Measurements from ENCODE around the gene WDR77. TPM values are rescaled to one million over a fixed set of nuclear protein-coding genes. Genes with fewer than 3 reads are reported as not detected.

The WDR77 gene
- total and polyA plus RNA-seq, 5 experiments from 2014 or later = 35.4 to 44.6 (median 36.9) TPM

DNA sequence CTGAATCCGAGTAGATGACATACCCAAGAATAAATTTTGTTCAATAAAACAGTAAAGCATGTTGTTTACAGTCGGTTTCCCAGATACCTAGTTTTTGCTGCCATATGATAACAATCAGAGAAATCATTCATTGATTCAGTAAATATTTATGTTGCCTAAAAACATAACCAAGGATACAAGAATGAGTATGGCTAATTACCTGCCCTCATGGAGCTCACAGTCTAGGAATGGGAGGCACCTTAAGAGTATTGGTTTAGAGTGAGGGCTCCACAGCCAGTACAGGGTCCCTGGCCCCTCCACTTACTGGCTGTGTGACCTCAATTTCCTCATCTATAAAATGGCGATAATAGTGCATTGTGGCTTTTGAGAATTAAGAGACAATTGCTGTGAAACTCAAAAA, 1.1 kb upstream of the WDR77 start:
- peaks cover 41 to 89% (median 87%) of the 10 kb centered on the region in 4 donors for H3K4me1 Mint-ChIP-seq

DNA sequence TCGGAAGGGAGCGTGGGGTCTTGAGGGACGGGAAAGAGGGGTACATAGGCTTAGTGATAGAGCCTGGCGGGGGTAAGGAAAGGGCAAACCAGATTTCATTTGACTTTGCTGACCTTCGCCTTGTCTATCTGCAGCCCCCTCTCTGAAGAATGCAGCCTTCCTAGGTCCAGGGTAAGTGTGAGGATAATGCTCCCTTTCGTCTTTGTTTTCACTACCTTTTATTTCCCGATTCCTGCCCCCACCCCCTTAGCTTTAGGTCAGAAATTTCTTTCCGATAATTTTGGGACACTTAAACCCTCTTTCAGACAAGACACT, 604 bp upstream of the WDR77 start:
- ATAC-seq (no peak), DNase-seq (no peak)
- Mint-ChIP-seq H3K36me3 (peaks cover 14 to 59% (median 21%) of the 10 kb centered on the region in 3 donors), H3K27ac (peak overlapping the region; percentile 98 to 100 (median 99)), H3K4me3 (peak overlapping the region; percentile 94 to 100 (median 100)), H3K9me3 (no peaks in the 10 kb centered on the region), H3K4me1 (peaks cover 38 to 89% (median 84%) of the 10 kb centered on the region in 4 donors), H3K27me3 (no peaks in the 10 kb centered on the region)
- POLR2A ChIA-PET = interaction anchor here (0.8 to 2.5 kb wide), 11 partner anchors 9 to 270 kb away, joined by 3 to 32 read pairs (median 5); partner anchors contain the start of gene C1orf162

More for the DNA sequence above, 1.1 kb upstream of the WDR77 start:
- H3K27ac Mint-ChIP-seq = peak overlapping the region; percentile 98 to 100 (median 99)
- H3K4me3 Mint-ChIP-seq = peak overlapping the region; percentile 94 to 100 (median 100)
- ATAC-seq (no peak), DNase-seq (no peak)
- POLR2A ChIA-PET = interaction anchor here (0.8 to 2.5 kb wide), 7 partner anchors 12 to 270 kb away, joined by 3 to 32 read pairs (median 4); no protein-coding TSS in a partner anchor
- H3K27me3 Mint-ChIP-seq = no peaks in the 10 kb centered on the region
- H3K9me3 Mint-ChIP-seq = no peaks in the 10 kb centered on the region
- peaks cover 14 to 59% (median 21%) of the 10 kb centered on the region in 3 donors for H3K36me3 Mint-ChIP-seq

DNA sequence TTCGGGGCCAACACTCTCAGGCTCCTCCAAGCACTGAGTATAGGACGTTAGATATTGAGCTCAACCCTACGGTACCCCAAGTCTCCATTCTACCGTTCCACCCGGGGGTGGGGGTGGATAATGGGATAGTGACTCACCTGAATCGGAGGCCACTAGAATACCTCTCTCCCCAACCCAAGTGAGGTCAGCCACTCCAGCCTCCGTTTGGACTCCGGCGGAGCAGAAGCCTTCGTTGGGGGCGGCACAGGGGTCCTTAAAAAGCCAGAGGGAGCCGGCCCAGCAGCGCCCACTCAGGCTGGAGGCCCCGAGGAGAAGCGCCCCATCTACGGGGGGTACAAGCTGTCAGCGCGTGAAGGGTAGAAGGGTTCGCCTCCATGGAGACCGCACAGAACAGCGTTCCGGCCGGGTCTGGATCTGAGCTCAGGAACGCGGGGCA, 556 bp downstream of the WDR77 start:
- H3K9me3 Mint-ChIP-seq = no peaks in the 10 kb centered on the region
- H3K36me3 Mint-ChIP-seq = peaks cover 14 to 59% (median 16%) of the 10 kb centered on the region in 3 donors
- peak overlapping the region; percentile 94 to 100 (median 100) for H3K4me3 Mint-ChIP-seq
- DNase-seq (peak in 2 of 10 donors; percentile 17), ATAC-seq (peak; percentile 38 to 45)
- H3K27me3 Mint-ChIP-seq = no peaks in the 10 kb centered on the region
- H3K27ac Mint-ChIP-seq = peak overlapping the region; percentile 84 to 100 (median 98)
- H3K4me1 Mint-ChIP-seq = peaks cover 43 to 78% (median 73%) of the 10 kb centered on the region in 4 donors
- POLR2A ChIA-PET = interaction anchor here (0.7 to 2.5 kb wide), 14 partner anchors 8 to 257 kb away, joined by 3 to 32 read pairs (median 5); partner anchors contain the start of gene C1orf162

DNA sequence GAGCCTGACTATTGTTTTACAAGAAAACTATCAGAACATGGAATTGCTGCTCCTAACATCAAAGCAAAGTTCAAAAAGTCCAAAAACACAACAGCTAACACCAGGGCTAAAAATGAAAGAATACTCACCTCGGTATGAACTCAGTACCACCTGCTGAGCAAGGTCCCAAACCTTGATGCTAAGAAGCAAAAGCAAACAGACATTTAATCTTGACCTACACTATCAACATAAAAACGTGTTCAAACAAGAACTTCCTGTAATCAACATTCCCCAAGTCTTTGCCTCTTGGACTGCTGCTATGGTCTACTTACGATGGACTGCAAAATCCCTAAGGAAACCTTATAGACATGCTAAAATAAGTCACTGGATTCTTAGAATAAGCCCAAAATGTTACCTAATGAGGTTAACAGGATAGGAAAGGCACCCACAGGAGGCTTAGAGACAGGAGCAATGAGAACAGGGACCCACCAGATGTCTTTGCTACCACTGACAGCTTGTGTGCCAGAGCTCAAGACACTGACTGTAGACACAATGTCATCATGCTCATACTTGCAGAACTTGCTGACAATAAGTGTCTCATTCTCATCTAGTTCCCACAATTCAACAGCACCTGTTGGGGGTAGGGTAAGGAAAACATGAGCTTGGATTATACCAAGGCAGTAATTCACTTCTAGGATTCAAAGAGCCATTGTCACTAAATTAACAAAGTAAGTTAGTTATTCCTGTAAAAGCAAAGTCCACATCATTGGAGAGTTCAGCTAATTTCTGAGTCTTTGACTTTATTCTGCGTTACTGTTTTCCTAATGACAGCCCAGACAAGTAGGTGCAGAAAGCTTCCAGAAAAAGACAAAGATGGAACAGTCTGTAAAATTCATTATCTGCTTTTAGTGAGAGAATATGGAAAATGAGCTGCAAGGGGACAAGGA, 1.8 kb downstream of the WDR77 start:
- POLR2A ChIA-PET = interaction anchor here (0.6 to 0.7 kb wide), 2 partner anchors 281 to 309 kb away, joined by 3 read pairs; no protein-coding TSS in a partner anchor
- H3K36me3 Mint-ChIP-seq = peaks cover 14 to 63% (median 19%) of the 10 kb centered on the region in 3 donors

DNA sequence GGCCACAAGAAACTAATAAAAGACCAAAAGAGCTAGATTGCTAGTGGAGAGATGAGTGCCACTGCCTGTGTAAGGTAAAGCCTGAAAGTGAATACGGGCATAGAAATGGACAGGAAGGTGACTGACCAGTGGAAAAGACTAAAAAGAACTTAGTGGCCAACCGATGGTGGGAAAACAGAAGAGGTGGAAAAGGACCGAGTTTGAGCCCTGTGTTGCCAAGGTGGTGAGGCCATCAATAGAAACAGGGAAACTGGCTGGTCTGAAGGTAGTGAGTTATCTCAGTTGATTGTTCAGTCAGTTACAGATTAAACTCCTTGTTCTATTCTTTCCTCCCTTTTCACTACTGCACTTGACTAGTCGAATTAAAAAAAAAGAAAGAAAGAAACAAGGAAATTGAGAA, 2.5 kb downstream of the WDR77 start:
- Mint-ChIP-seq H3K4me1 (peaks cover 38 to 70% (median 66%) of the 10 kb centered on the region in 4 donors), H3K36me3 (peaks cover 14 to 64% (median 18%) of the 10 kb centered on the region in 3 donors), H3K27me3 (no peaks in the 10 kb centered on the region), H3K27ac (peak overlapping the region; percentile 48 to 99 (median 88)), H3K9me3 (no peaks in the 10 kb centered on the region), H3K4me3 (peak overlapping the region in 9 of 10 donors; percentile 15 to 100 (median 94))
- POLR2A ChIA-PET = no interaction called here
- ATAC-seq = no peak
- DNase-seq = no peak

More for the DNA sequence above, 1.8 kb downstream of the WDR77 start:
- Mint-ChIP-seq H3K4me3 (peak overlapping the region; percentile 94 to 100 (median 100)), H3K27me3 (no peaks in the 10 kb centered on the region), H3K27ac (peak overlapping the region; percentile 65 to 100 (median 98)), H3K4me1 (peaks cover 39 to 69% (median 66%) of the 10 kb centered on the region in 4 donors), H3K9me3 (no peaks in the 10 kb centered on the region)
- ATAC-seq = no peak
- no peak for DNase-seq

DNA sequence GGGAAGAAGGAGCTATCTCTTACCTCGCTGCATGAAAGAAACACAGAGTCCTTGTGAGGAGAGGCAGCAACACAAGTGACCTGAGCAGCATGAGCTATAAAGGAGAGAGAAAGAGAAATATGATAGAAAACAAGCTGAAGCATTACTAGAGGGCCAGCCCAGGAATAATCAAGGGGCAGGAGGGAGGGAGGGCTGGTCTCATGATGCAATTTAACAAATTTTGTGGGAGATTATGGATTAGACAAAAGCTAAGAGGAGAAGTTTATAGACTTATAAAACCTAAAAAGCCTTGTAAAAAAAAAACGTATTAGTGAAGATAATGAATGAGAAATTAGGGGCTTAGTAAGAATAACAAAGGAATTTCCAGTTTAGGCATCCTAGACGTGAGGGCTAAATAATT, 5.0 kb downstream of the WDR77 start:
- Mint-ChIP-seq H3K27me3 (no peaks in the 10 kb centered on the region), H3K36me3 (peaks cover 2 to 73% (median 17%) of the 10 kb centered on the region in 3 donors), H3K4me3 (no peak overlapping the region), H3K27ac (peak overlapping the region in 4 of 10 donors; percentile 14 to 81 (median 25)), H3K4me1 (peaks cover 24 to 56% (median 48%) of the 10 kb centered on the region in 4 donors), H3K9me3 (no peaks in the 10 kb centered on the region)
- DNase-seq (no peak), ATAC-seq (no peak)
- POLR2A ChIA-PET = interaction anchor here (0.6 kb wide), 1 partner anchor 105 kb away, joined by 3 read pairs; no protein-coding TSS in a partner anchor

DNA sequence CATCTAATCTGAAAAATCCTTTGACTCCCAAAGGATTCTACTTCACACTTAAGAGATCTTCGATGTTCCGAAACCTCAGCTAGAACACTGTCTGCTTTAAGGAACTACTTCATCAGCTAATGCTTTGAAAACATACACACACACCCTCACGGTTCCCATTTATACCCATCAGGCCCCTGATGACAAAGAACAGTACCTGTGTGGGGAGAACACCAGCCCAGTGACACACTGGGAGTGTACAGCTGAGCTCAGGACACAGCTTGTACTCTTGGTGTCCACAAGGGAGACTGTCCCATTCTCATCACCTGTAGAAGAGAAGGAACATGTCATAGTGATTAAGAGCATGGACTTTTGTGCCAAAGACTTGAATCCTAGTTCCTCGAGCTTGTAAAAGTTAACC, 6.6 kb downstream of the WDR77 start:
- H3K9me3 Mint-ChIP-seq = no peaks in the 10 kb centered on the region
- ATAC-seq (no peak), DNase-seq (no peak)
- H3K27me3 Mint-ChIP-seq = no peaks in the 10 kb centered on the region
- POLR2A ChIA-PET = no interaction called here
- H3K4me1 Mint-ChIP-seq = peaks cover 20 to 46% (median 37%) of the 10 kb centered on the region in 4 donors
- peak overlapping the region in 8 of 10 donors; percentile 38 to 89 (median 86) for H3K27ac Mint-ChIP-seq
- no peak overlapping the region for H3K4me3 Mint-ChIP-seq
- peaks cover 0 to 83% (median 17%) of the 10 kb centered on the region in 3 donors for H3K36me3 Mint-ChIP-seq

DNA sequence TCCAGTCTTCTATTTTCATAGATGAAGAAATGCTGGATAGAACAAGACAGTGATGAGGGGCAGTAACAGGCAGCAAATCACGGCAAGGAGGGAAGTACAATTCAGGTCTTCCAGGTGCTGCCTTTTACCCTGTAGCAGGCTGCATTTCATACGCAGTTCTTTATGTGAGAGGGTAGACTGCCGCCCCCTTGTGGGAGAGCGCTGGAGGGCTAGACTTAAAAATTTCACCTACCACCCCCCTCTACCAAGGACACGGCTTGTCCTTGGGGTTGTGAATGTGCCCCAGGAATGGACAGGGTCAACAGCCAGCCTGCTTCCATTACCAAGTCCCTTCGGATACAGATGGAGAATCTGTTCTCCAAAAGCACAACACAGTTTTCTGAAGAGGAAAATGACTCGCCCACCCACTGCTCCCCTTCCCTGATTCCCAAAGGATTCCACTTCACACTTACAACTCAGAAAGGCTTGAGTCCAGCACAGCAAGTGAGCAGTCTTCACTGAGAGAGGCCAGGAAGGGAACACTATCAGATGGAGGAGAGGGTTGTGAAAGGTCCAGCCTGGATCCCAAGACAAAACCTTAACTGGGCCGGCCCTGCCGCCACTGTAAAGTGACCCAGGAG, 7.4 kb downstream of the WDR77 start:
- POLR2A ChIA-PET = no interaction called here
- Mint-ChIP-seq H3K36me3 (peaks cover 0 to 86% (median 17%) of the 10 kb centered on the region in 3 donors), H3K9me3 (no peaks in the 10 kb centered on the region), H3K27me3 (no peaks in the 10 kb centered on the region), H3K4me3 (no peak overlapping the region), H3K27ac (peak overlapping the region; percentile 46 to 89 (median 84)), H3K4me1 (peaks cover 13 to 38% (median 29%) of the 10 kb centered on the region in 4 donors)
- peak; percentile 97 to 98 for ATAC-seq
- peak; percentile 46 to 85 (median 64) for DNase-seq

DNA sequence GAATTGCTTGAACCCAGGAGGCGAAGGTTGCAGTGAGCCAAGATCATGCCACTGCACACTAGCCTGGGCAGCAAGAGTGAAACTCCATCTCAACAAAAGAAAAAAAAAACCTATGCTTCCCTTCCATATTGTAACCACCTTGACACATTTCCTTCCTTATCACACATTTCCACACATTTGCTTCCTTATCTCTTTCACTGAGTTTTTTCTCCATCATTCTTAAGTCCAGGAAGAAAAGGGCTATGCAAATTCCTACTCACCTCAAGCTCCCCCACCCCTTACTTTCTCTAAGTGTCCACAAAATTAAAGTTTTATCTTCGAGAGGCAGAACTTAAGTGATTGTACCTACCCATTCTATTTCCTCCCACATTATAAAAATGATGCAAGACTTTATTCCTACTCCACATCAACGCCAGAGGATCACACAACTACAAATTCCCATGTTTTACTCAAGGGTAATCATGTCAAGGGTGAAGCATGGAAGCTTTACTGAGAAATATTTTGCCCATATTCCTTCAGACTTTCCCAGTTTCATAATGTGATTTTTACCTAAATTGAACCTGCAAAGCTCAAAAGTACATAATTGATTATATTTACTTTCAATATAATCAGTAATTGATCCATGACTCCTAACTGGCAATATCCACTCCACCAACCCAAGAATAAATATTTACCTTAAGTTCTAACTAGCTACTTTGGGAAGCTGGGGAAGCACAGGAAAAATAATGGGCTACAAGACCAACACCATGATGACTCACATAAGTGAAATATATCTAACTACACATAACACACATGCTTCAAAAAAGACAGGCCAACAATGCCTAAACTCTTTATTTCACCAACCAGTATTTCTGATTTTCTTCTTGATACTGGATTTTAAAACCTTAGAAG, 9.3 kb downstream of the WDR77 start:
- no peak overlapping the region for H3K4me3 Mint-ChIP-seq
- no peaks in the 10 kb centered on the region for H3K27me3 Mint-ChIP-seq
- peaks cover 0 to 68% (median 8%) of the 10 kb centered on the region in 3 donors for H3K36me3 Mint-ChIP-seq
- DNase-seq (no peak), ATAC-seq (no peak)
- peaks cover 8 to 21% (median 17%) of the 10 kb centered on the region in 4 donors for H3K4me1 Mint-ChIP-seq
- H3K9me3 Mint-ChIP-seq = no peaks in the 10 kb centered on the region
- peak overlapping the region in 8 of 10 donors; percentile 2 to 86 (median 48) for H3K27ac Mint-ChIP-seq
- POLR2A ChIA-PET = interaction anchor here (0.6 to 1.5 kb wide), 5 partner anchors 9 to 306 kb away, joined by 3 to 5 read pairs (median 3); partner anchors contain the start of genes ADORA3, ATP5PB, TMIGD3 and WDR77

DNA sequence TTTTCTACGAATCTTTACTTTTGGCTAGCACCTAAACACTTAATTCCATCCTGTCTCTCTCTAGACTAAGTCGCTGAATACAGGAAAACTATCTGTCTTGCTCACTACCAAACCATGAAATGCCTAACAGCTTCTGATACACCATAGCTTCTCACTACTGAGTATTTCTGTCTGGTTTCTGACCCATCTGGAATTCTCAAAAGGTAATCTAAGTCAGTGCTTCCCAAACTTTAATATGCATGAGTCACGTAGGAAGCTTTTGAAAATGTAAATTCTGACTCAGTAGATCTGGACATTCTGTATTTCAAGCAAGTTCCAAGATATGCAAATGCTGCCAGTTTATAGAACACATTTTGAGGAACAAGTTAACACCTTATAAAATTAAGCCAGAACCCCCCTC, 12.3 kb downstream of the WDR77 start:
- Mint-ChIP-seq H3K27me3 (no peaks in the 10 kb centered on the region), H3K4me3 (no peak overlapping the region), H3K9me3 (no peaks in the 10 kb centered on the region), H3K4me1 (peaks cover 3 to 12% (median 9%) of the 10 kb centered on the region in 4 donors), H3K36me3 (peaks cover 0 to 38% (median 5%) of the 10 kb centered on the region in 3 donors), H3K27ac (peak overlapping the region in 8 of 10 donors; percentile 16 to 87 (median 60))
- no peak for ATAC-seq
- no peak for DNase-seq
- POLR2A ChIA-PET = no interaction called here

GRCh38 chr1:111424281-111424680, 24.8 kb downstream of the WDR77 start:
- Mint-ChIP-seq H3K36me3 (peaks cover 7 to 21% (median 16%) of the 10 kb centered on the region in 3 donors), H3K9me3 (no peaks in the 10 kb centered on the region), H3K4me1 (peaks cover 0 to 8% (median under 1%) of the 10 kb centered on the region in 4 donors), H3K27me3 (peaks cover 0 to 2% (median 0%) of the 10 kb centered on the region in 5 donors), H3K4me3 (no peak overlapping the region), H3K27ac (no peak overlapping the region)
- DNase-seq = no peak
- no peak for ATAC-seq
- POLR2A ChIA-PET = no interaction called here

All from naive thymus-derived CD8-positive, alpha-beta T cell (primary cell).